CD4-positive, alpha-beta T cell treated with Interleukin-6 for 4 hours (primary cell): Measurements from ENCODE around the gene TNIP3.

Source experiments
- DNase-seq: peaks from one replicate; pipeline ENCODE4 v3.0.0-alpha.2; 2020; ENCODE audit warnings: mixed read lengths

Gene TNIP3

DNA sequence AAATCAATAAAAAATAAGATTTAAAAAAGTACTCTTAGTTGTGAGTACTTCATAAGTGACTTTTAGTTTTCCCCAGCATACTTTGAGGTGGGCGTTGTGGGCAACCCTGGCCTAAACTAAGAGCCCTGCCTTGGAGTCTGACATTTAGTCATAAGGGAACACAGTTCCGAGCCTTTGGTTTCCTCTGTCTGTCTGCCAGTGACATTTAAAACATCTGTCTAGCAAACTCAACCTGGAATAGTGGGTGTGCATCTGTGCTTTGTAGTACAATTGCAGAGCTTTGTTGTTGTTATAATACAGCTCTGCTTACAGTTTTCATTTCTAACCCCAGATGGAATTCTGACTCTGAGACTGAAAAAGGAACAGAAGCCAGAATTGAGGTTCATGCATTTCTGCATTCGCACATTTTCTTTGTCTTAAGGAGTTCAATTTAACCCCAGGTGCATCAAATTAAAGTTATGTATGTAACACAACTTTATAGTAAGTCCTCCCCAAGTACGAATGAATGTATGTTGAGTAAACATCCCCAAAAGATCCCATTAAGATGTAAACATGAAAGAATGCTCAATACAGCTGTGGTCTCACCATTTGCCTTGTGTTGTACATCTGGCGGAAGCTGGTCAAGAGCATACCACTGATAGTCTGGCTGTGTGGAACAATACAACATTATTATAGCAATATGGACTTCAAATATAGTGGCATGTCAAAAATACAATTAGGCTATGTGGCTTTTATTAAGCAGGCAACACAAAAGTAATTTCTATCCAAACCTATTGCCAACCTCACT, 25.9 kb downstream of the TNIP3 start:
- peak; percentile 64 for DNase-seq

DNA sequence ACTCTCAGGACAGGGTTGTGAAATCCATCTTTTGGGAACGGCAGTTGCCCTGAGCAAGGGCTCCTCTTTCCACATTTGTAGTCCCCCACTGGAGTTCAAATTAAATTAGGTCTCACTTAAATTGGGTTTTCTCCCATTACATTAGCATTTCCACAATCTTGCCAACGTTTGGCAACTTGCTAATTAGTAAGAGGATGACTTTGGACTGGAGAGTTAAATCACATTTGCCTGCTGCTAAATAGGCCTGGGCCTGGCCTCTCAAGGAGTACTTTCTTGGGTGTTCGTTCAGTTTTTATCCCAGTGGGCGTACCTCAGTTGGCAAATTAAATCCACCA, 33.8 kb downstream of the TNIP3 start:
- no peak for DNase-seq

DNA sequence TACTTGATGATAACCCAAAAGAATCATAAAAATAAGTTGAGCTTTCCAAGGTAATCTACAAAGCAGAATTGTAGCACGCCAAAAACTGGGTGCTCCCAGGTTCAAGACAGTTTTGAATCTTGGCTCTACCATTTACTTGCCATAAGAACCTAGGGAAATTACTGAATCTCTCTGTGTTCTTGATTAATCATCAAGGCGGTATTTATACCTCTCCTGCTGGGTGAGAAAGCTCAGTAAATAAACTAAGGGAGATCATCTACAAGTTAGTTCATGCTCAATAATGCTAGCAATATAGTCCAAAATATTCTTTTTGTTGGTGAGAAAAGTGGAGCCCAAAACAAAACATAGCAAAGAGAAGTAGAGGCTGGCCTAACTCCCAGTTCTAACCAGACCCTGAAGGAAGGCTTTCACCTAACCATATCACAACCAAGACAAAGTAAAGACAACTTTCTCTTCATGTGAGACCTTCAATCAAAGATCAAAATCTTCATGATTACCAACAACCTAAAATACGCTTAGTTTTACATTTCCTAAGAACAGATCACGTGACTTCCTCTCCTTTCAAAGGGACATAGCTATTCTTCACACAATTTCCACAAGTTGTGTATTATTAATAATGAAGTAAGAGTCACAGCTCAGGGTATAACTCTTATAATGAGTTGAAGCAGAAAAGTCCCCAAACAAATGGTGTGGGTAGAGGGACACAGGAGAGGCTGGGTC, 34.4 kb downstream of the TNIP3 start:
- DNase-seq: no peak

DNA sequence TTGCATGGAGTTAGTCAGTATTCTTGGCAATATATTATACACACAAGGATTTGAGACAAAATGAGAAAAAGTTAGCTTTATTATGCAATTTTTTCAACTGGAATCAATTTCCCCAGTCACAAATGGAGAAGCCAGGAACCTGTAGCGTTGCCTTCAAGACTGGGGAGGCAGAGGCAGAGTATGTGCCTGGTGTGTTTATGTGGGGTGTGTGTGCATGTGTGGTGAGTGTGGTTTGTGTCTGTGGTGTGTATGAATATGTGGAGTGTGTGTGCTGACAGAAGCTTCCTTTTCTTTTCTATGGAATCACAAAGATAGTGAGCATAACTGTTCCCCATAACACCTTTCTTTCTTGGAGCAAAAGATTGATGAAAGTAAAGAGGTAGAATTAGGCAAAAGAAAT, 37.0 kb downstream of the TNIP3 start:
- DNase-seq: no peak

DNA sequence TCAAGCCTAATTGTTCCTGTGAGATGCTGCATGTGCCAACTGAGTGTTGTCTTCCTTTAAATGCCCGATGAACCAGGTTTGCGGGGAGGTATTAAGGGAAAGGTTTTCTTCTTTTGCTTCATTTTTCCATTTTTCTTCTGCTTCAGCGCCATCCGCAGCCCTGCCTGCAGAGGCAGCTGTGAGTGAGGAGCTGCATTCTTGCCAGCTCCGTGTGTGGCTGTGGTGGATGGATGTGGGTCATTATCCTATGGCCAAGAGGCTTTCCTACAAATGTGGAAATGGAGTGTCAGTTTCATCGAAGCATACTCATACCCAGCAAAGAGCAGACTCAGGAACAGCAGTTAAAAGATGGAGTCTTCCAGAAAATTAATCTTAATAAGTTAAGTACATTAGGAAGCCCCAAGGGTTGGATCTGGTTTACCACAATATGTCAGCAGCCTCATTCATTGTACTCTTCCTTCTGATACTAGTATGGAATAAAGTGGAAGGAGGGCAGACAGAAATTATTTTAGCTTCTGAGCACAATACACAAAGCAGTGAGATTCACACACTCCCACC, 37.6 kb downstream of the TNIP3 start:
- no peak for DNase-seq

DNA sequence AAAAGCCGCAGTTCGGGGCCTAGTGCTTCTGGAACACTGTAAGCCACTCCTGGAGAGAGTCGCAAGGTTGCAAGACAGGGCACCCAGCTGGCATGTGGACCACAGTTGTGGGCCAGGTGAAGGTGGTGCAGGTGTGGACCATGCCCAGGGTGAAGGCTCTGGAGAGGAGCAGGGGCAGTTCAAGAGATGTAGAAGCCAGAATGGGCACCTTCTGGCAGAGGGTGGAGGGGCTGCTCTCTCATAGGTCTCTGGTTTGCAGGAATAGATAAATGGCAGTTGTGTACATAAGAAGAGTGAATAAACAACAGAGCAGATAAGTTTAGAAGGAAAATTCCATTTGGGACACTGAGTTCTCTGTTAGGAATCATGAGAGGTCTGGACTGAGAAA, 38.6 kb downstream of the TNIP3 start:
- no peak for DNase-seq

DNA sequence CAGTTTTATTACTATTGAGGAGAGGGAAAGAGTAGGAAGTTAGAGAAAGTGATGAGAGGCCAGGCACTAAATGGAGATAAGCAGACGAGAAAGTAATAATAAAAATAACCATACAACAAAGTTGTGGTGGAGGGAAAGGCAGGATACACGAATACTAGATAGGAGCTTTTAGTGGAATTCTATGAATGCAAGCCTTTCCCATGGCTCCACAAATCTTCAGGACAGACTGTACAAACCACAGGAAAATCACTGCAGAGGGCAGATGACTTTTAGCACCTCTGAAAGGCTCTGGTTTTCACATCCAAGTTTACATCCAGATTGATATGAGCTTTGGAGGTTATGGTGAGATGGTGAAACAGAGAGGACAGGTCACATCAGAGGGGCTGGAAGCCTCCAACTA, 41.5 kb downstream of the TNIP3 start:
- no peak for DNase-seq

DNA sequence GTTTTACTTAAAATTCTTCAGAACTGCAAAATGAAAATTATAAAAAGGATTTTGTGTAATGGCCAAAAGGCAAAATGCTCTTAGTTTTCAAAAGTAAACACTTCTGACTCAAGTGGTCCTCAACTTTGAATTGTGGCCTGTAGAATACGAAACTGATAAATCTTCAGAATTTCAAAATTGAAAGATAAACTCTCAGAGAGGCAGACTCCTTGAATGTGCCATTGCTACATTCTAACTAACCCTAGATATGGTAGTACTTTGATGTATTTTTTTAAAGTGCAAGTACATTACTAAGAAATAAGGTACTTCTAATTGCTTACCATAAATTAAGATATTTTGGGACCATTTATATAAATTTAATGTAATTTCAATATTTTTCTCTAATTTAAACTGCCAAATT, 44.4 kb downstream of the TNIP3 start:
- DNase-seq: no peak

DNA sequence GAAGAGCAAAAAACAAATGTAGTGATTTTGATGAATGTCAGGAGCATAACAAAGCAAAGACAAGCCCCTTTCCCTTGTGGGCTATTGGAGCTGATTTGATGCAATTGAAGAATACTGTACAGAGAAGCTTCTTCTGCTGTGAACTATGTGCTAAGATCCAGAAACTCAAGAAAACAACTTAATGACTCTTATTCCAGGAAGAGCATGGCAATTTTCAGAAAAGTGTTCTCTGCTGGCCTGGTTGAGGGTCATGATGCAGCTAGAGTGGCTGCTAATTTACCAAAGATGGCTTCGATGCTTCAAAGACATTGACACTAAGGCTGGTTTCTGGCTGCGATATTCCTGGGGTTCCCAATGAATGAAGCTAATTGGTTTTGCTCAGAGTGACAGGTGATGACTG, 45.8 kb downstream of the TNIP3 start:
- DNase-seq: no peak

DNA sequence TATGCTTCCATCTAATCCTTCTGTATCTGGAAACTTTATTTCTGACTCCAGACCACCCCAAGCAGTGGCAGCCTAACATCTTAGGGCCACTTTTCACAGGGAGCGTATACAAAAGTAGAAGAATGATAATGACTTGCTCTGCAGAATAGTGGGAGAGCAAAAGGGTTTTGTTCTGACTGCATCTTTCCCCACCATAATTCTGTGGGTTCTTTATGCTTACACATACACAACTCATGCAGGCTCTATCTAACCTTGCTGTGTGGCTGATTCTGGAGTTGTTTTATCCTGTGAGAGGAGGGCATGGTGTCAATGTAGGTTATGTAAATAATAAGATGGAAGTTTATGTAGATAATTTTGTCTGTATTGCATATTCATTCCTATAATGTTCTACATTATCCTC, 49.4 kb downstream of the TNIP3 start:
- DNase-seq: no peak

DNA sequence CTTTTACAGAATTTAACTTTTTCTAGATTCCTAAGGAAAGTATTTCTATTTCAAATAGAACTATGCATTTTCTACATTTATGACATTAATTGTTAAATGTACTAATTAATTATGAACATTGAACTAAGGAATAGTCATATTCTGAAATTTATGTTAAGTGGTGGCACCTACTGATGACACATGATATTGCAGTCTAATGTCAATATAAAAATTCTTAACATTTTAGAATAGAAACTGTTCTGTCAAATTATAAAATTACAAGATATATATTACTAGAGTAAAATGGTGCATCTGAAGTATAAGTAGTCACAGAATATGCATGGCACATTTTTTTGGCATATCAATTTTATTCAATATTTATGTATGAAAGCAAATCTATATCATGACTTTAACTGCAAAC, 51.6 kb downstream of the TNIP3 start:
- no peak for DNase-seq

DNA sequence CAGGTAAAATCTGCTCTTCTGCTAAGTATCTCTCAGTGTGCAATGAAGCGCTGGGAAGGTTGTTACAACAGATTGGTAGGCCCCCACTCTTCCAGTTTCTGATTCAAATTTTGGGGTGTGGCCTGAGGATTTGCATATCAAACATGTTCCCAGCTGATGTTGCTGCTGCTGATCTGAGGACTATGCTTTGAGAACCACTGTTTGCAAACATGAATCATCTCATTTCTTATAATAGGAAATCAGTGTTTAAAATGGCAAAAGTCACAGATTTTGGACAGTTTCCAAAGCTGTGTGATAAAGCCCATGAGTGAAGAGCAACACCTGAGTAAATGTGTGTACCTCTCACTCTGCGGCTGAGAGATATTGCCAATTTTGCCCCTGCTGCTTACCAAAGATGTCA, 55.6 kb downstream of the TNIP3 start:
- DNase-seq: no peak

DNA sequence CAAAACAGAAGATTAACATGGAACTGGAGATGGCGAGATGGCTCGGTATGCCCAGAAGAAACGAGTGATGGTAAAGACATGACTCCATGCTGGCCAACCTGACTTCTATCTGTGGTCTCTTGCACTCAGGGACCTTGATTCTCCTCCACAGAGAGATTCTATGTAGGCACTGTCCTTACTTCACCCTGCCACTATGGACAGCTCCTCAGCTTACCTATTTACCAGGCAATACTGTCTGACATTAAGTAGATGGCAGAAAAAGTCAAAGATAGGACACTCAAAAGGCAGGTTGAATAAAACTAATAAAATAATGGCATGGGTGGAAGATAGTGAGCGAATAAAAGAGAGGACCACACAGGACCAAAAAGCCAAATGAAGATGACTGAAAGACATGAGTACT, 56.6 kb downstream of the TNIP3 start:
- no peak for DNase-seq

DNA sequence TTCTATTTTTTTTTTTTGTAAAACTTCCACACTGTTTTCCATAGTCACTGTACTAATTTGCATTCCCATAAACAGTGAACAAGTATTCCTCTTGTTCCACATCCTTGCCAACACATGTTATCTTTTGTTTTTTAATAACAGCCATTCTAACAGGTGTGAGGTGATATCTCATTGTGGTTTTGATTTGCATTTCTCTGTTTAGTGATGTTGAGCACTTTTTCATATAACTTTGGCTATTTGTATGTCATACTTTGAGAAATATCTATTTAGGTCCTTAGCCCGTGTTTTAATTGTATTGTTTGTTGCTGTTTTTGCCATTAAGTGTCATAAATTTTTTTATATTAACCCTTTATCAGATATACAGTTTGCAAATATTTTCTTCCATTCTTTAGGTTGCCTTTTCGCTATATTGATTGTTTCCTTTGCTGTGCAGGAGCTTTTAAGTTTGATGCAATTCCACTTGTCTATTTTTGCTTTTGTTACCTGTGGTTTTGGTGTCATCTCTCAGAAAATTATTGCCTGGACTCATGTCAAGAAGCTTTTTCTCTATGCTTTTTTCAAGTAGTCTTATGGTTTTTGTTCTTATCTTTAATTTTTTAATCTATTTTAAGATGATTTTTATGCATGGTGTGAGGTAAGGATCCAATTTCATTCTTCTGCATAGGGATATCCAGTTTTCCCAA, 63.9 kb downstream of the TNIP3 start:
- DNase-seq: no peak

DNA sequence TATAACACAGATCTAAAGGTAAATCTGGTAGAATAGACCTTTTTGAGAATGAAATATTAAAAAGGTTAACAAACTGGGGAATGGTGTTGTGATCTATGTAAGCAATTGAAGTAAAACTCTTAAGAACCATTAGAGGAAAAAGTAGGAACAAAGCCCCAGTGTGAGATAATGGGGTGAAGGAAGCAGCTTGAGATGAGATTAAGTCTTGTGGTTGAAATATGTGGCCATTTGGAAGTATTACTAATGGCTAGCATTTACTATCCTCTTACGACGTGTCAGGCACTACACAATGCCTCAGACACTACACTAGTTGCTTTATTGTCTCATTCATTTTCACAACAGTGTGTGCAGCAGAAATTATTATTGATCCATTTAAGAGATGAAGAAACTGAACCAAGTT, 65.9 kb downstream of the TNIP3 start:
- DNase-seq: no peak

DNA sequence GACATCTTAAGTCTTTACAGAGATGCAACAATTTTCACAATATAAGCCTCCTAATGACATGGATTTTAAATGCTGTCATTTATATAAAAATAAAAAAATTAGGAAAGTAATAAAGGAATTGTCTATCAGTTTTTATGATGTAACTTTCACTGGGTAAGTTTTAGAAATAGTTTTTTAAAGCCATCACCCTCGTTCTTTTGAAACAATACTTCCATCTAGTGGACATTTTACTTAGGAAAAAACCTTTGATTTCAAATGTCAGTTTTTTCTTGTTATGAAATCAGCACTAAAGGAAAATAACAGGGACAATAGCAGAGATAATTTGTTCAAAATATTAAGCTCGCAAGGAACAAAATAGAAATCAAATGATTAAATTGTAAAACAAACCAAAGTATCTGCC, 67.5 kb downstream of the TNIP3 start:
- DNase-seq: no peak

DNA sequence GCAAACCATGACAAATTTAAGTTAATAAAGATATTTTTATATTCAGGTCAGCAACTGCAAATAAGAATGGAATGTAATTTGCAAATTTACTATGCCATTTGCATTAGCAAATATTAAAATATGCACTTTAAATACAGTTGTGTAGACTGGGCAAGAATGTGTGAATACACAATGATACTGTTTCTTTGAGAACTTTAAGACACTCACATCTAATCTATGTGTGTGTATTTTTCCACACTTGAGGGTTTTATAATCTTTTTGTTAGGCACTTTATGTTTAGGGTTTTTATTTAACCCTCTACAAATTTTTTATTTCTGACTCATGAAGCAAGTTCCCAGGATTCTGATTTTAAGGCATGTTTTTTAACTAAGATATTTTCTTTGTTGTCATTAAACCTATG, 67.9 kb downstream of the TNIP3 start:
- DNase-seq: no peak

DNA sequence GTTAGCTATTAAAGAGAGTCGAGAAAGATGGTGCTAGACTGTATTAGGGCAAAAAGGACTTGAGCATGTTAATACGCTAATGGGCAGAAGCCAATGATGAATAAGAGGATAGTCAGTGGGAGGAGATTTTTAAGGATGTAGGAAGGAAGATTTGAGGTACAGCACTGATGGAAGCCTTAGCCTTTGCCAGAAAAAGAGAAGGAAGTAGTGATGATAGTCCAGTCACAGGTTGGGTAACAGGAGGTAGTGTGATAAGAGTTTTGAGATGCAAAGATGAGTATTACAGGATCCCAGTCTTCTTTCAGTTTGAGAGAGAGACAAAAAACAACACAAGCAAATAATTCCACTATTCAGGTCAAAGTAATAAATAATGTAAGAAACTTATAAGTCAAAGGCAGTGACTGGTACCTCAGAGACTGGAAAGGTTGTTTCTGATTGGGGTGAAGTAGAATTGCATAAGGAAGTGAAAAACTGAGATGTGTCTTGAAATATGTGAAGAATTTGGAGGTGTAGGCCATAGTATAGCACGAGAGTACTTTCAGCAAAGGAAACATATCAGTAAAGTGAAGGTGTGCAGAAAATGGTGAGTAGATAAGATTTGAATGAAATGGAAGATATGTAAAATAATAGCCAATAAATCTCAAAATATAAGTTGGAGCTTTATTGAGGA, 69.7 kb downstream of the TNIP3 start:
- no peak for DNase-seq

DNA sequence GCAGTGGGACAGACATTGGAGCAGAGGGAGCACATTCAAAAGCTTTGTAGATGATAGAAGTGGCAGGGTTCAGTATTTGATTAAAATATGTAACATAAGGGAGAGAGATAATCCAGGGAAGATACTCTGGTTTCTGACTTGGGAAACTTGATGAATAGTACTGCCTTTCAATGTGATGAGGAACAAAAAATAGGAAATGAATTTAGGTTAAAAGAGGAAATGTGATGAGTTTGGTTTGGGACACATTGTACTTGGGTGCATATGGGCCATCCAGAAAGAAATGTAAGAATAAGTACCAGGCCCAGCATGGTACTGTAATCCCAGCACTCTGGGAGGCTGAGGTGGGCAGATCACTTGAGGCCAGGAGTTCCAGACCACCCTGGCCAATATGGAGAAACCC, 70.9 kb downstream of the TNIP3 start:
- no peak for DNase-seq

DNA sequence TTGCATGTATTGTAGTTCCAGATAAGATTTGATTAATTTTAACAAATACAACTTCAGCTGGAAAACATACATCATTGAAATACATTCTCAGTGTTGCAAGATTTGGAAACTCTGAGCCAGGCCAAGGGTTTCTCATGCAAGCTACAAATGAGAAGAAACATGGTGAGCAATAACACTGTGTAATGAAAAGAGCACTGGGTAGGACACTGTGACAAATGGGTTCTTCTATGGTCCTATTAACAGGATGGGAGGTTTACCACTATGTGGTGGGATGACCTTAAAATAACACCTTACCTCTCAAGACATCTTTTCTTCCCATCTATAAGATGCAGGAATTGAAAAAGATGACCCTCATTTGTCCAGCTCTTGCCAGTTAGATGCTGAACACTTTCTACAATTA, 72.2 kb downstream of the TNIP3 start:
- no peak for DNase-seq

DNA sequence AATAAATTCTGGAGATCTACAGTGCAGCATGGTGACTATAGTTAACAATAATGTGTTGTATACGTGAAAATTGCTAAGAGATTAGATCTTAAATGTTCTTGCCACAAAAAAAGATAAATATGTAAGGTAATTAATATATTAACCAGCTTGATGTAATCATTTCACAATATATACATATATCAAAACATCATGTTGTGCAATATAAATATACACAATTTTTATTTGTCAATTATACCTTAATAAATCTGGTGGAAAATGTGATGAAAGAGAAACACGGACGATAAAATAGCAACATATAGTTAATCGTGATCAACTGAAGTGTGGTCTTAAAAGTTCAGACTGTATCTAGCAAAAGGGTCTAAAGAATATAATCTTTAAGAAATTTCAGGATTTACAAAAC, 75.3 kb downstream of the TNIP3 start:
- no peak for DNase-seq
